Measurements from ENCODE around the gene GANC.

DNA sequence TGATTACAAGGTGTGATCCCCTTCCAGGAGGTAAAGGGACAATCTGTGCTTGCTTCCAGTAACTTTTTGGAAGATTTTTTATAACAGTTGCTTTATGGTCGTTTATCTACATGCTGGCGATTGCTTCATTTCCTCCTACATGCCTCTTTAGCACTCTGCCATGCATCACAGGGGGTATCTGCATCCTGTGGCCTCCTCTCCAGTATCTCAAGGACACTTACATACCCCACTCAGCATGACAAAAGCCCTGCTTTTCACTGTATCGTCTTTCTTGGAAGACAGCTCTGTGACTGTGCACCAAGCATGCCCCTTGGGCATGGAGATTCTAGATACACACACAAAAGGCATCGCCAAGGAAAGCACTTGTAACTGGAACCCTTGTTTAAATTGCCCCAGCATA, 111.6 kb downstream of the GANC start:
- no peak for TF ChIP-seq ZNF274 (IDR thresholded peaks at IDR 0.05; ENCODE audit: low read depth, low read length)
- TF ChIP-seq SUZ12 (IDR thresholded peaks at IDR 0.05; ENCODE audit: extremely low read depth, insufficient read depth, insufficient read length), result no peak
- TF ChIP-seq YY1 (IDR thresholded peaks at IDR 0.05; ENCODE audit: insufficient read depth, insufficient read length), result no peak
